OCI-LY1 (cell line): ENCODE results near the gene SKIC3.

ENCODE experiments used
- H2AFZ ChIP-seq: fragments of 200-600 bp; sonication (generic), shearing (Covaris generic); 2 replicates; pipeline ENCODE4 v1.6.0; 2014; ENCODE audit warnings: antibody characterized with exemption, mild to moderate bottlenecking, low read length
- H3F3A ChIP-seq: fragments of 200-600 bp; sonication (generic), shearing (Covaris generic); 2 replicates; pipeline ENCODE4 v1.6.0; 2014; ENCODE audit warnings: mild to moderate bottlenecking, antibody characterized with exemption, low read length, moderate library complexity; ENCODE audit not compliant: insufficient read depth
- H3K27ac ChIP-seq: fragments of 200-600 bp; sonication (generic); 2 replicates; pipeline ENCODE4 v1.5.1; 2014; ENCODE audit warnings: low read length, mixed run types, mild to moderate bottlenecking, low read depth; ENCODE audit not compliant: poor library complexity, severe bottlenecking
- H3K27me3 ChIP-seq: fragments of 200-600 bp; sonication (generic); 2 replicates; pipeline ENCODE4 v1.6.0; 2014; ENCODE audit warnings: antibody characterized with exemption, mild to moderate bottlenecking, low read length, moderate library complexity; ENCODE audit not compliant: insufficient read depth
- H3K36me3 ChIP-seq: fragments of 200-600 bp; sonication (generic); 2 replicates; pipeline ENCODE4 v1.6.1; 2014; ENCODE audit warnings: mild to moderate bottlenecking, antibody characterized with exemption, low read length, moderate library complexity, mixed read lengths; ENCODE audit not compliant: insufficient read depth
- H3K4me1 ChIP-seq: fragments of 200-600 bp; sonication (generic); 2 replicates; pipeline ENCODE4 v1.5.1; 2014; ENCODE audit warnings: mild to moderate bottlenecking, low read length, moderate library complexity; ENCODE audit not compliant: insufficient read depth, severe bottlenecking
- H3K4me2 ChIP-seq: fragments of 200-600 bp; sonication (generic), shearing (Covaris generic); 2 replicates; pipeline ENCODE4 v1.6.1; 2014; ENCODE audit warnings: low read length
- H3K4me3 ChIP-seq: fragments of 200-600 bp; sonication (generic); 2 replicates; pipeline ENCODE4 v1.5.1; 2014; ENCODE audit warnings: low read length, low read depth, mild to moderate bottlenecking, mixed read lengths; ENCODE audit not compliant: poor library complexity, severe bottlenecking
- H3K79me2 ChIP-seq: fragments of 200-600 bp; shearing (Covaris generic); 2 replicates; pipeline ENCODE4 v1.6.1; 2016; ENCODE audit warnings: mixed run types, low read length, mixed read lengths; ENCODE audit not compliant: insufficient read depth
- H3K9ac ChIP-seq: fragments of 200-600 bp; sonication (generic), shearing (Covaris generic); 2 replicates; pipeline ENCODE4 v1.6.1; 2014; ENCODE audit warnings: mild to moderate bottlenecking, low read length, mixed read lengths
- H3K9me2 ChIP-seq: fragments of 200-600 bp; sonication (generic), shearing (Covaris generic); 2 replicates; pipeline ENCODE4 v1.6.1; 2014; ENCODE audit warnings: low read depth, mild to moderate bottlenecking, low read length, mixed read lengths
- H3K9me3 ChIP-seq: fragments of 200-600 bp; shearing (Covaris generic); 2 replicates; pipeline ENCODE4 v1.6.1; 2014; ENCODE audit warnings: low read length, mixed read lengths
- H4K20me1 ChIP-seq: fragments of 200-600 bp; sonication (generic), shearing (Covaris generic); 2 replicates; pipeline ENCODE4 v1.6.0; 2016; ENCODE audit warnings: mild to moderate bottlenecking, low read length; ENCODE audit not compliant: insufficient read depth
- EZH2 ChIP-seq: fragments of 200-600 bp; sonication (generic), shearing (Covaris generic); IDR thresholded peaks from 2 replicates; pipeline ENCODE4 v1.8.0; 2017; ENCODE audit warnings: borderline replicate concordance, mixed run types, mild to moderate bottlenecking, antibody characterized with exemption, low read length, moderate library complexity, mixed read lengths
- TF ChIP-seq, protein P1 (sequence below): fragments of 200-600 bp; sonication (generic), shearing (Covaris generic); IDR thresholded peaks from 2 replicates; pipeline ENCODE4 v1.5.1; 2017; ENCODE audit warnings: mild to moderate bottlenecking, antibody characterized with exemption, low read length, moderate library complexity, mixed read lengths

The SKIC3 gene

DNA sequence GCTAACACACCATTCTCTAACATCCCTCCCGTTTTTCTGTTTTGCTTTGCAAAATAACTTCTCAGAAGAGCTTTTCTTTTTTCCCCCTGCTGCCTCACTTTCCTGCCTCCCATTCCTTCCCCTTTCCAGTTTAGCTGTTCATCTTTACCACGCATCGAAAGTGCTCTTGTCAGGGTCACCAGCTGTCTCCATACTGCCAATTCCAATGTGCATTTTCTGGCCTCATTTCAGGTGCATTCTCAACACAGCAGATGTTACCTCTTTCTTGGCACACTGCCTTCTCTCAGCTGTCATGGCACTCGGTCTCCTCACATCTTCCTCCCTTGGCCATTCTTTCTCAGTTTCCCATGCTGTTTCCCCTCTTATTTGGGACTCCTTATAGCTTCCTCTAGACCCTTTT is 9.7 kb upstream of the SKIC3 start:
- Histone ChIP-seq H4K20me1 (no peaks in the 10 kb centered on the region), H3K4me1 (no peaks in the 10 kb centered on the region), H3K79me2 (no peaks in the 10 kb centered on the region), H3K9ac (no peak overlapping the region), H3K4me2 (no peak overlapping the region), H3K9me3 (no peaks in the 10 kb centered on the region), H3K27me3 (no peaks in the 10 kb centered on the region), H3K9me2 (no peaks in the 10 kb centered on the region), H2AFZ (no peak overlapping the region), H3K4me3 (no peak overlapping the region), H3F3A (no peaks in the 10 kb centered on the region), H3K27ac (no peak overlapping the region), H3K36me3 (no peaks in the 10 kb centered on the region)
- TF ChIP-seq, protein P1, sequence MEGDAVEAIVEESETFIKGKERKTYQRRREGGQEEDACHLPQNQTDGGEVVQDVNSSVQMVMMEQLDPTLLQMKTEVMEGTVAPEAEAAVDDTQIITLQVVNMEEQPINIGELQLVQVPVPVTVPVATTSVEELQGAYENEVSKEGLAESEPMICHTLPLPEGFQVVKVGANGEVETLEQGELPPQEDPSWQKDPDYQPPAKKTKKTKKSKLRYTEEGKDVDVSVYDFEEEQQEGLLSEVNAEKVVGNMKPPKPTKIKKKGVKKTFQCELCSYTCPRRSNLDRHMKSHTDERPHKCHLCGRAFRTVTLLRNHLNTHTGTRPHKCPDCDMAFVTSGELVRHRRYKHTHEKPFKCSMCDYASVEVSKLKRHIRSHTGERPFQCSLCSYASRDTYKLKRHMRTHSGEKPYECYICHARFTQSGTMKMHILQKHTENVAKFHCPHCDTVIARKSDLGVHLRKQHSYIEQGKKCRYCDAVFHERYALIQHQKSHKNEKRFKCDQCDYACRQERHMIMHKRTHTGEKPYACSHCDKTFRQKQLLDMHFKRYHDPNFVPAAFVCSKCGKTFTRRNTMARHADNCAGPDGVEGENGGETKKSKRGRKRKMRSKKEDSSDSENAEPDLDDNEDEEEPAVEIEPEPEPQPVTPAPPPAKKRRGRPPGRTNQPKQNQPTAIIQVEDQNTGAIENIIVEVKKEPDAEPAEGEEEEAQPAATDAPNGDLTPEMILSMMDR, result no peak
- TF ChIP-seq EZH2, result no peak

DNA sequence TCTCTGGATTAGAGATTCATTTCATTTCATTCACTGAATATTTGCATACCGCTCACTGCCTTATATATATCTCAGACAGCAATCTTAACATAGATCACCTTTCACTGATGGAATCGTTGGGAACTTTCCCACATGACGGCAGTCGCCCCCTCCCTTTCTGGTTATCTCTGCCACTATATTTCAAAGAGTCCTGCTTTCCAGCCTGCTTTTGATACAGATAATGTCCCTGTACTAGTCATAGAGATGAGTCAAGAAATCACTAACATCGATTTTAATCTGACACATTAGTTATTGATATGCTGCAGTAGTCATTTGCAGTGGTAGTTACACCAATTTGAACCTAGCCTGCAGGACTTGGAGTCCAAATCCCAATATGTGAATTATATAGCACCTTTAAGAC is 8.6 kb upstream of the SKIC3 start:
- Histone ChIP-seq H3K4me2 (no peak overlapping the region), H3K4me1 (no peaks in the 10 kb centered on the region), H4K20me1 (no peaks in the 10 kb centered on the region), H3K36me3 (no peaks in the 10 kb centered on the region), H3F3A (no peaks in the 10 kb centered on the region), H3K9ac (no peak overlapping the region), H3K9me2 (no peaks in the 10 kb centered on the region), H3K9me3 (no peaks in the 10 kb centered on the region), H3K79me2 (no peaks in the 10 kb centered on the region), H3K4me3 (no peak overlapping the region), H3K27me3 (no peaks in the 10 kb centered on the region), H2AFZ (no peak overlapping the region), H3K27ac (no peak overlapping the region)
- no peak for TF ChIP-seq EZH2
- TF ChIP-seq, protein P1, result no peak

DNA sequence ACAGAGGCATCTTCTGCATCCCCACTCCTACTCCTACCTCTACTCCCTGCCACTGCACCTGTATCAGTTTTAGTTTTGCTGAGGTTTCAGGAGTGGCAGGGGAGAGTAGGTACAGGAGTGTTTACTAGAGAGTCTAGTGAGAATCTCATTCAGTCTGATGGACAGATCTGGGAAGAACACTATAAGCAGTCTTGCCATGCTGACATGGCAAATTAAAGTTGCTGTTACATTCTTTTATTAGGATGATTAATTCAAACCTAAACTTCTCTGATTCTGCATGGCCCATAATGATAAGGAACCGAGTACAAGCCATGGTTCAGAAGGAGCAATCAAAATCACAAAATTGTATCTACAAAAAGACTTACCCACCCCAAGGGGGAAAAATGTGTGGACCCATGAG is 7.5 kb upstream of the SKIC3 start:
- no peak overlapping the region for H3K4me3 ChIP-seq
- no peaks in the 10 kb centered on the region for H3K27me3 ChIP-seq

More for the DNA sequence above, 7.5 kb upstream of the SKIC3 start:
- Histone ChIP-seq H3F3A (no peaks in the 10 kb centered on the region), H3K4me2 (no peak overlapping the region), H3K4me1 (no peaks in the 10 kb centered on the region), H3K27ac (no peak overlapping the region), H3K9ac (no peak overlapping the region), H3K9me2 (no peaks in the 10 kb centered on the region), H4K20me1 (no peaks in the 10 kb centered on the region), H3K36me3 (no peaks in the 10 kb centered on the region), H2AFZ (no peak overlapping the region), H3K9me3 (no peaks in the 10 kb centered on the region), H3K79me2 (no peaks in the 10 kb centered on the region)
- TF ChIP-seq, protein P1, result no peak
- no peak for TF ChIP-seq EZH2
